ENCODE measurements around the gene GATAD2A.

Gene GATAD2A

GRCh38 chr19:19540715-19541515, 135.4 kb downstream of the GATAD2A start:
- Histone ChIP-seq H2AFZ (ENCODE audit: low read depth) (no peak overlapping the region), H3K4me2 (no peak overlapping the region), H4K20me1 (ENCODE audit: insufficient read depth) (no peaks in the 10 kb centered on the region), H3K27ac (no peak overlapping the region), H3K36me3 (ENCODE audit: insufficient read depth) (no peaks in the 10 kb centered on the region), H3K4me1 (ENCODE audit: low read depth, poor library complexity, severe bottlenecking) (no peaks in the 10 kb centered on the region), H3K79me2 (ENCODE audit: insufficient read depth, low read depth) (no peaks in the 10 kb centered on the region), H3K9ac (no peak overlapping the region), H3K4me3 (IDR thresholded peaks at IDR 0.05; ENCODE audit: insufficient read depth, low read depth, low read length) (no peak overlapping the region), H3K27me3 (ENCODE audit: insufficient read depth, low read depth) (no peaks in the 10 kb centered on the region)
- TF ChIP-seq, protein P1, sequence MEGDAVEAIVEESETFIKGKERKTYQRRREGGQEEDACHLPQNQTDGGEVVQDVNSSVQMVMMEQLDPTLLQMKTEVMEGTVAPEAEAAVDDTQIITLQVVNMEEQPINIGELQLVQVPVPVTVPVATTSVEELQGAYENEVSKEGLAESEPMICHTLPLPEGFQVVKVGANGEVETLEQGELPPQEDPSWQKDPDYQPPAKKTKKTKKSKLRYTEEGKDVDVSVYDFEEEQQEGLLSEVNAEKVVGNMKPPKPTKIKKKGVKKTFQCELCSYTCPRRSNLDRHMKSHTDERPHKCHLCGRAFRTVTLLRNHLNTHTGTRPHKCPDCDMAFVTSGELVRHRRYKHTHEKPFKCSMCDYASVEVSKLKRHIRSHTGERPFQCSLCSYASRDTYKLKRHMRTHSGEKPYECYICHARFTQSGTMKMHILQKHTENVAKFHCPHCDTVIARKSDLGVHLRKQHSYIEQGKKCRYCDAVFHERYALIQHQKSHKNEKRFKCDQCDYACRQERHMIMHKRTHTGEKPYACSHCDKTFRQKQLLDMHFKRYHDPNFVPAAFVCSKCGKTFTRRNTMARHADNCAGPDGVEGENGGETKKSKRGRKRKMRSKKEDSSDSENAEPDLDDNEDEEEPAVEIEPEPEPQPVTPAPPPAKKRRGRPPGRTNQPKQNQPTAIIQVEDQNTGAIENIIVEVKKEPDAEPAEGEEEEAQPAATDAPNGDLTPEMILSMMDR (conservative IDR thresholded peaks at IDR 0.05; ENCODE audit: low read depth, low read length) = no peak

GRCh38 chr19:19541616-19542015, 136.1 kb downstream of the GATAD2A start:
- no peak overlapping the region for H3K27ac ChIP-seq
- no peaks in the 10 kb centered on the region for H3K79me2 ChIP-seq (ENCODE audit: insufficient read depth, low read depth)
- H3K27me3 ChIP-seq (ENCODE audit: insufficient read depth, low read depth) = peaks cover 2% of the 10 kb centered on the region; the same call in 1 of the 2 replicates
- no peak overlapping the region for H3K9ac ChIP-seq
- TF ChIP-seq, protein P1 (conservative IDR thresholded peaks at IDR 0.05; ENCODE audit: low read depth, low read length) = no peak
- H3K4me3 ChIP-seq (IDR thresholded peaks at IDR 0.05; ENCODE audit: insufficient read depth, low read depth, low read length) = no peak overlapping the region
- H2AFZ ChIP-seq (ENCODE audit: low read depth) = no peak overlapping the region
- no peak overlapping the region for H3K4me2 ChIP-seq
- H3K36me3 ChIP-seq (ENCODE audit: insufficient read depth) = no peaks in the 10 kb centered on the region
- no peaks in the 10 kb centered on the region for H4K20me1 ChIP-seq (ENCODE audit: insufficient read depth)
- H3K4me1 ChIP-seq (ENCODE audit: low read depth, poor library complexity, severe bottlenecking) = no peaks in the 10 kb centered on the region

- Histone ChIP-seq H3K27ac (no peak overlapping the region), H3K27me3 (ENCODE audit: insufficient read depth, low read depth) (peaks cover 2% of the 10 kb centered on the region; the same call in 1 of the 2 replicates), H3K79me2 (ENCODE audit: insufficient read depth, low read depth) (no peaks in the 10 kb centered on the region), H3K4me3 (IDR thresholded peaks at IDR 0.05; ENCODE audit: insufficient read depth, low read depth, low read length) (no peak overlapping the region), H3K4me1 (ENCODE audit: low read depth, poor library complexity, severe bottlenecking) (no peaks in the 10 kb centered on the region), H3K4me2 (no peak overlapping the region), H2AFZ (ENCODE audit: low read depth) (no peak overlapping the region), H3K36me3 (ENCODE audit: insufficient read depth) (no peaks in the 10 kb centered on the region), H4K20me1 (ENCODE audit: insufficient read depth) (no peaks in the 10 kb centered on the region), H3K9ac (no peak overlapping the region)
- TF ChIP-seq, protein P1 (conservative IDR thresholded peaks at IDR 0.05; ENCODE audit: low read depth, low read length) = no peak
Observed at GRCh38 chr19:19542507-19542906, 137.0 kb downstream of the GATAD2A start.

GRCh38 chr19:19543101-19543500, 137.6 kb downstream of the GATAD2A start:
- no peaks in the 10 kb centered on the region for H4K20me1 ChIP-seq (ENCODE audit: insufficient read depth)
- H3K36me3 ChIP-seq (ENCODE audit: insufficient read depth) = no peaks in the 10 kb centered on the region
- H3K27ac ChIP-seq = no peak overlapping the region
- no peak overlapping the region for H3K4me3 ChIP-seq (IDR thresholded peaks at IDR 0.05; ENCODE audit: insufficient read depth, low read depth, low read length)
- H3K79me2 ChIP-seq (ENCODE audit: insufficient read depth, low read depth) = no peaks in the 10 kb centered on the region
- H3K4me1 ChIP-seq (ENCODE audit: low read depth, poor library complexity, severe bottlenecking) = no peaks in the 10 kb centered on the region
- H3K9ac ChIP-seq = no peak overlapping the region
- TF ChIP-seq, protein P1 (conservative IDR thresholded peaks at IDR 0.05; ENCODE audit: low read depth, low read length) = no peak
- H3K27me3 ChIP-seq (ENCODE audit: insufficient read depth, low read depth) = peaks cover 2% of the 10 kb centered on the region; the same call in 1 of the 2 replicates
- no peak overlapping the region for H3K4me2 ChIP-seq
- H2AFZ ChIP-seq (ENCODE audit: low read depth) = no peak overlapping the region
